ENCODE measurements around the gene RNF207.

- TF ChIP-seq CTCF (IDR thresholded peaks at IDR 0.05; ENCODE audit: extremely low read depth in 1 of 2, insufficient read depth in 1 of 2, low read depth in 1 of 2, low read length in 2 of 2): no peak
- no peak for TF ChIP-seq POLR2A (IDR thresholded peaks at IDR 0.05; ENCODE audit: low read depth, low read length)
These were observed 19.7 kb downstream of the RNF207 start for GRCh38 chr1:6225651-6226050.

Measured in endothelial cell of umbilical vein (primary cell).